SK-N-SH (cell line): ENCODE results near the gene RGL1.

Experiments used
- EP300 ChIP-seq, 2 experiments: IDR thresholded peaks; 2 replicates each; pipeline versions ENCODE4 v1.4.0 to v1.6.1; 2012; ENCODE audit warnings: borderline replicate concordance in 1 of 2, low read depth in 1 of 2, low read length in 1 of 2
- NFIC ChIP-seq: IDR thresholded peaks from 2 replicates; pipeline ENCODE4 v1.4.0; 2012; ENCODE audit warnings: borderline replicate concordance
- PBX3 ChIP-seq: IDR thresholded peaks from 2 replicates; pipeline ENCODE4; 2012
- POLR2AphosphoS5 ChIP-seq: IDR thresholded peaks from 2 replicates; pipeline ENCODE4 v1.6.1; 2012; ENCODE audit warnings: low read depth, low read length
- TAF1 ChIP-seq: IDR thresholded peaks from 2 replicates; pipeline ENCODE4 v1.6.1; 2012; ENCODE audit warnings: low read depth, mild to moderate bottlenecking, low read length, moderate library complexity, borderline replicate concordance
- TCF12 ChIP-seq: IDR thresholded peaks from 2 replicates; pipeline ENCODE4 v1.4.0; 2012
- TEAD4 ChIP-seq: IDR thresholded peaks from 2 replicates; pipeline ENCODE4 v1.4.0; 2012; ENCODE audit warnings: mild to moderate bottlenecking, borderline replicate concordance; ENCODE audit not compliant: insufficient read depth
- YY1 ChIP-seq: IDR thresholded peaks from 2 replicates; pipeline ENCODE4 v1.4.0; 2012; ENCODE audit warnings: low read depth, mild to moderate bottlenecking
- TF ChIP-seq, protein P1 (sequence below): fragments of 200-600 bp; sonication (generic); IDR thresholded peaks from 2 replicates; pipeline ENCODE4 v1.6.1; 2017; ENCODE audit warnings: antibody characterized with exemption, mild to moderate bottlenecking, moderate library complexity
- TF ChIP-seq, protein P2 (sequence below): IDR thresholded peaks from 2 replicates; pipeline ENCODE4 v1.4.0; 2012; ENCODE audit warnings: low read depth
- TF ChIP-seq, protein P3 (sequence below): IDR thresholded peaks from 2 replicates; pipeline ENCODE4 v1.6.1; 2012; ENCODE audit warnings: mild to moderate bottlenecking, low read depth, low read length, moderate library complexity
- TF ChIP-seq, protein P4 (sequence below): IDR thresholded peaks from 2 replicates; pipeline ENCODE4 v1.4.0; 2012; ENCODE audit warnings: low read depth, borderline replicate concordance

- TF ChIP-seq POLR2AphosphoS5 = no peak
- TF ChIP-seq TCF12 = no peak
- no peak for TF ChIP-seq EP300 (IDR thresholded peaks at IDR 0.05; ENCODE audit: borderline replicate concordance in 1 of 2, low read depth in 1 of 2, low read length in 1 of 2)
- TF ChIP-seq, protein P1, sequence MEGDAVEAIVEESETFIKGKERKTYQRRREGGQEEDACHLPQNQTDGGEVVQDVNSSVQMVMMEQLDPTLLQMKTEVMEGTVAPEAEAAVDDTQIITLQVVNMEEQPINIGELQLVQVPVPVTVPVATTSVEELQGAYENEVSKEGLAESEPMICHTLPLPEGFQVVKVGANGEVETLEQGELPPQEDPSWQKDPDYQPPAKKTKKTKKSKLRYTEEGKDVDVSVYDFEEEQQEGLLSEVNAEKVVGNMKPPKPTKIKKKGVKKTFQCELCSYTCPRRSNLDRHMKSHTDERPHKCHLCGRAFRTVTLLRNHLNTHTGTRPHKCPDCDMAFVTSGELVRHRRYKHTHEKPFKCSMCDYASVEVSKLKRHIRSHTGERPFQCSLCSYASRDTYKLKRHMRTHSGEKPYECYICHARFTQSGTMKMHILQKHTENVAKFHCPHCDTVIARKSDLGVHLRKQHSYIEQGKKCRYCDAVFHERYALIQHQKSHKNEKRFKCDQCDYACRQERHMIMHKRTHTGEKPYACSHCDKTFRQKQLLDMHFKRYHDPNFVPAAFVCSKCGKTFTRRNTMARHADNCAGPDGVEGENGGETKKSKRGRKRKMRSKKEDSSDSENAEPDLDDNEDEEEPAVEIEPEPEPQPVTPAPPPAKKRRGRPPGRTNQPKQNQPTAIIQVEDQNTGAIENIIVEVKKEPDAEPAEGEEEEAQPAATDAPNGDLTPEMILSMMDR = no peak
- no peak for TF ChIP-seq TAF1
- TF ChIP-seq, protein P2, sequence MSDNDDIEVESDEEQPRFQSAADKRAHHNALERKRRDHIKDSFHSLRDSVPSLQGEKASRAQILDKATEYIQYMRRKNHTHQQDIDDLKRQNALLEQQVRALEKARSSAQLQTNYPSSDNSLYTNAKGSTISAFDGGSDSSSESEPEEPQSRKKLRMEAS = no peak
- TF ChIP-seq, protein P3, sequence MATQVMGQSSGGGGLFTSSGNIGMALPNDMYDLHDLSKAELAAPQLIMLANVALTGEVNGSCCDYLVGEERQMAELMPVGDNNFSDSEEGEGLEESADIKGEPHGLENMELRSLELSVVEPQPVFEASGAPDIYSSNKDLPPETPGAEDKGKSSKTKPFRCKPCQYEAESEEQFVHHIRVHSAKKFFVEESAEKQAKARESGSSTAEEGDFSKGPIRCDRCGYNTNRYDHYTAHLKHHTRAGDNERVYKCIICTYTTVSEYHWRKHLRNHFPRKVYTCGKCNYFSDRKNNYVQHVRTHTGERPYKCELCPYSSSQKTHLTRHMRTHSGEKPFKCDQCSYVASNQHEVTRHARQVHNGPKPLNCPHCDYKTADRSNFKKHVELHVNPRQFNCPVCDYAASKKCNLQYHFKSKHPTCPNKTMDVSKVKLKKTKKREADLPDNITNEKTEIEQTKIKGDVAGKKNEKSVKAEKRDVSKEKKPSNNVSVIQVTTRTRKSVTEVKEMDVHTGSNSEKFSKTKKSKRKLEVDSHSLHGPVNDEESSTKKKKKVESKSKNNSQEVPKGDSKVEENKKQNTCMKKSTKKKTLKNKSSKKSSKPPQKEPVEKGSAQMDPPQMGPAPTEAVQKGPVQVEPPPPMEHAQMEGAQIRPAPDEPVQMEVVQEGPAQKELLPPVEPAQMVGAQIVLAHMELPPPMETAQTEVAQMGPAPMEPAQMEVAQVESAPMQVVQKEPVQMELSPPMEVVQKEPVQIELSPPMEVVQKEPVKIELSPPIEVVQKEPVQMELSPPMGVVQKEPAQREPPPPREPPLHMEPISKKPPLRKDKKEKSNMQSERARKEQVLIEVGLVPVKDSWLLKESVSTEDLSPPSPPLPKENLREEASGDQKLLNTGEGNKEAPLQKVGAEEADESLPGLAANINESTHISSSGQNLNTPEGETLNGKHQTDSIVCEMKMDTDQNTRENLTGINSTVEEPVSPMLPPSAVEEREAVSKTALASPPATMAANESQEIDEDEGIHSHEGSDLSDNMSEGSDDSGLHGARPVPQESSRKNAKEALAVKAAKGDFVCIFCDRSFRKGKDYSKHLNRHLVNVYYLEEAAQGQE = no peak
- no peak for TF ChIP-seq TEAD4
- no peak for TF ChIP-seq NFIC
- TF ChIP-seq YY1 = no peak
- TF ChIP-seq, protein P4, sequence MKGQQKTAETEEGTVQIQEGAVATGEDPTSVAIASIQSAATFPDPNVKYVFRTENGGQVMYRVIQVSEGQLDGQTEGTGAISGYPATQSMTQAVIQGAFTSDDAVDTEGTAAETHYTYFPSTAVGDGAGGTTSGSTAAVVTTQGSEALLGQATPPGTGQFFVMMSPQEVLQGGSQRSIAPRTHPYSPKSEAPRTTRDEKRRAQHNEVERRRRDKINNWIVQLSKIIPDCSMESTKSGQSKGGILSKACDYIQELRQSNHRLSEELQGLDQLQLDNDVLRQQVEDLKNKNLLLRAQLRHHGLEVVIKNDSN = no peak
- no peak for TF ChIP-seq PBX3
Measured at GRCh38 chr1:183912265-183912886, 107.5 kb downstream of the RGL1 start.
